MM.1S (cell line): Measurements from ENCODE around the gene SPRR1B.

Experiments used
- CTCF ChIP-seq: fragments of 300-600 bp; sonication (generic); IDR thresholded peaks from 2 replicates; pipeline ENCODE4 v1.5.1; 2016; ENCODE audit warnings: antibody characterized with exemption, low read length, mixed read lengths
- EZH2phosphoT487 ChIP-seq: fragments of 300-600 bp; sonication (generic); IDR thresholded peaks from 2 replicates; pipeline ENCODE4 v1.6.1; 2018; ENCODE audit warnings: antibody characterized with exemption, low read length

DNA sequence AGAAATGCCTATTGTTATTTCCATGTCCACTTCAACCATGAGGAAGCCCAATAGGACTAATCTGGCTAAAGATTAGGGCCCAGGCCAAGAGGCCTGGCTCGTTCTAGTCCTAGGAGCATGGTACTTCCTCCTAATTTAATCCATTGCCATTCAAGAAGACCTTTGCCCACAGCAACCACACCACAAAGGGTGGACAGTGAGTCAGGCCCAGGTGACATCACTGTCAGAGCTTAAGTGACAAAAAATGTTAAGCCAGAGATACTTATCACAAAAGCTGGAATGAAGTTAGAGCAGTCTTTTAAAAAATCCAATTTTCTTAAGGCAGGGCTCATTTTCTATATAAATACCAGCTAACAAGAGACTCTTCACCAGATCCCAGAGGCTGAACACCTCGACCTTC, 29.6 kb upstream of the SPRR1B start, which contains the start of gene SPRR3:
- TF ChIP-seq CTCF: no peak
- no peak for TF ChIP-seq EZH2phosphoT487
